SH-SY5Y (cell line): Measurements from ENCODE around the gene ZG16B.

Source experiments
- GATA2 ChIP-seq: IDR thresholded peaks from 2 replicates; pipeline ENCODE4 v1.6.1; 2011; ENCODE audit warnings: mild to moderate bottlenecking, low read depth, low read length
- GATA3 ChIP-seq: IDR thresholded peaks from 2 replicates; pipeline ENCODE4 v1.6.1; 2011; ENCODE audit warnings: low read depth, mild to moderate bottlenecking, low read length, moderate library complexity

GRCh38 chr16:2879854-2880508 is 49.9 kb downstream of the ZG16B start:
- TF ChIP-seq GATA2 (no peak), GATA3 (no peak)
